ENCODE measurements around the gene HS3ST6. TPM values are rescaled to one million over a fixed set of nuclear protein-coding genes. Genes with fewer than 3 reads are reported as not detected.
A peak's percentile ranks its signal among the peaks of the same experiment; 100 is the strongest.

Gene HS3ST6
- total and polyA plus RNA-seq, 2 of the 13 experiments (the other 11 are each of a cell fraction or from before 2014, with no cell fraction given) = not detected

- peak; percentile 58; the same call in 1 of the 2 replicates for TF ChIP-seq STAT6 (CRISPR knock-in tag; IDR thresholded peaks at IDR 0.05; ENCODE audit: borderline replicate concordance)
- TF ChIP-seq RNF2 (conservative IDR thresholded peaks at IDR 0.05; ENCODE audit: low read depth) = 0 out of 2 replicates have a peak, but pooled peaks have one; percentile 50
- TF ChIP-seq CBX1 (IDR thresholded peaks at IDR 0.05; ENCODE audit: low read depth) = peak; percentile 25
- 0 out of 2 replicates have a peak, but pooled peaks have one; percentile 55 for TF ChIP-seq ZNF713 (CRISPR knock-in tag; IDR thresholded peaks at IDR 0.05)
- no peak for TF ChIP-seq CENPX (CRISPR knock-in tag; IDR thresholded peaks at IDR 0.05)
- peak; percentile 89; the same call in 1 of the 2 replicates for TF ChIP-seq ZNF451 (CRISPR knock-in tag; IDR thresholded peaks at IDR 0.05)
- TF ChIP-seq ZNF501 (CRISPR knock-in tag; IDR thresholded peaks at IDR 0.05) = peak; percentile 85
- TF ChIP-seq SSRP1 (CRISPR knock-in tag; IDR thresholded peaks at IDR 0.05) = no peak
- TF ChIP-seq ZNF775 (CRISPR knock-in tag; IDR thresholded peaks at IDR 0.05; ENCODE audit: borderline replicate concordance) = no peak
- TF ChIP-seq KDM2A (CRISPR knock-in tag; IDR thresholded peaks at IDR 0.05; ENCODE audit: borderline replicate concordance, low read depth) = peak; percentile 79
- peak; percentile 59; the same call in 1 of the 2 replicates for TF ChIP-seq E2F5 (CRISPR knock-in tag; conservative IDR thresholded peaks at IDR 0.05)
- peak; percentile 20; the same call in 1 of the 2 replicates for TF ChIP-seq BCL6 (CRISPR knock-in tag; IDR thresholded peaks at IDR 0.05)
- TF ChIP-seq PRDM15 (CRISPR knock-in tag; IDR thresholded peaks at IDR 0.05) = peak; percentile 80
- TF ChIP-seq ETV5 (CRISPR knock-in tag; IDR thresholded peaks at IDR 0.05; ENCODE audit: borderline replicate concordance) = peak; percentile 56; the same call in 1 of the 2 replicates
- peak; percentile 84; the same call in 1 of the 2 replicates for TF ChIP-seq NFKB2 (CRISPR knock-in tag; IDR thresholded peaks at IDR 0.05; ENCODE audit: borderline replicate concordance)
- no peak for TF ChIP-seq FOSL1 (CRISPR knock-in tag; IDR thresholded peaks at IDR 0.05; ENCODE audit: borderline replicate concordance)
- peak; percentile 74 for TF ChIP-seq HOXD1 (CRISPR knock-in tag; IDR thresholded peaks at IDR 0.05)
- TF ChIP-seq SAP130 (CRISPR knock-in tag; IDR thresholded peaks at IDR 0.05; ENCODE audit: low read depth) = peak; percentile 88
- TF ChIP-seq ZNF281 (CRISPR knock-in tag; IDR thresholded peaks at IDR 0.05; ENCODE audit: borderline replicate concordance) = no peak
- no peak for TF ChIP-seq SATB2 (CRISPR knock-in tag; IDR thresholded peaks at IDR 0.05)
Measured at GRCh38 chr16:1959269-1960039, 41.2 kb upstream of the HS3ST6 start, which contains the start of gene NDUFB10 (continued).
